PC-9 (cell line): ENCODE results near the gene UTP15. TPM values are rescaled to one million over a fixed set of nuclear protein-coding genes. Genes with fewer than 3 reads are reported as not detected.

Experiments
- BruUV-seq: library from RNA; stranded (reverse); fragments of 400-500 nt; replicated peaks from 2 replicates; lab custom pipeline; 2021; lab: Mats Ljungman, UMichigan
- CTCF ChIA-PET: fragments of 300-600 bp; sonication (Branson Sonifier 250); formaldehyde crosslinking; loops from one replicate; lab custom pipeline; 2022; ENCODE audit warnings: antibody characterized with exemption; lab: Charles Lee
- POLR2A ChIA-PET: fragments of 300-600 bp; sonication (Branson Sonifier 250); formaldehyde crosslinking; loops from one replicate; lab custom pipeline; 2022; ENCODE audit warnings: antibody characterized with exemption; ENCODE audit not compliant: unreplicated experiment; lab: Charles Lee
- DNase-seq, 2 experiments: peaks; one replicate each; pipeline versions ENCODE4 v3.0.0 to v3.0.0-alpha.2; 2015 to 2022; ENCODE audit warnings: mixed read lengths in 1 of 2
- H2AFZ ChIP-seq: fragments of 200-600 bp; sonication (generic); 2 replicates; pipeline ENCODE4 v1.8.1; 2017; ENCODE audit warnings: antibody characterized with exemption
- H3F3A ChIP-seq: fragments of 200-600 bp; sonication (generic); 2 replicates; pipeline ENCODE4 v1.8.1; 2017; ENCODE audit warnings: antibody characterized with exemption, mild to moderate bottlenecking, low read depth; ENCODE audit not compliant: insufficient read depth
- H3K27ac ChIP-seq: fragments of 200-600 bp; sonication (generic); 2 replicates; pipeline ENCODE4 v1.6.1; 2016; ENCODE audit warnings: mixed run types
- H3K27me3 ChIP-seq: fragments of 200-600 bp; sonication (generic); 2 replicates; pipeline ENCODE4 v1.6.1; 2016; ENCODE audit warnings: low read depth, mixed run types; ENCODE audit not compliant: insufficient read depth
- H3K36me3 ChIP-seq: fragments of 200-600 bp; sonication (generic); 2 replicates; pipeline ENCODE4 v1.6.1; 2016; ENCODE audit warnings: low read depth, mixed run types
- H3K4me1 ChIP-seq: fragments of 200-600 bp; sonication (generic); replicated peaks from 2 replicates; pipeline ENCODE4 v1.6.1; 2016; ENCODE audit warnings: mixed run types; ENCODE audit not compliant: insufficient read depth
- H3K4me2 ChIP-seq: fragments of 200-600 bp; sonication (generic); 2 replicates; pipeline ENCODE4 v1.6.1; 2017; ENCODE audit warnings: mixed run types
- H3K4me3 ChIP-seq: fragments of 200-600 bp; sonication (generic); 2 replicates; pipeline ENCODE4 v1.6.1; 2016; ENCODE audit warnings: mixed run types
- H3K79me2 ChIP-seq: fragments of 200-600 bp; sonication (generic); 2 replicates; pipeline ENCODE4 v1.6.1; 2017; ENCODE audit warnings: low read depth, mixed run types
- H3K9me2 ChIP-seq: fragments of 200-600 bp; sonication (generic); 2 replicates; pipeline ENCODE4 v1.8.1; 2017; ENCODE audit warnings: mild to moderate bottlenecking; ENCODE audit not compliant: insufficient read depth
- H3K9me3 ChIP-seq: fragments of 200-600 bp; sonication (generic); 2 replicates; pipeline ENCODE4 v1.8.1; 2016; ENCODE audit warnings: low read depth; ENCODE audit not compliant: insufficient read depth
- H4K20me1 ChIP-seq: fragments of 200-600 bp; sonication (generic); 2 replicates; pipeline ENCODE4 v1.8.1; 2017; ENCODE audit not compliant: insufficient read depth
- EZH2 ChIP-seq: fragments of 200-600 bp; sonication (generic); IDR thresholded peaks from 2 replicates; pipeline ENCODE4 v1.8.0; 2017; ENCODE audit warnings: antibody characterized with exemption, low read depth
- intact Hi-C: fragments of 100-400 bp; cut with micrococcal nuclease; formaldehyde crosslinking; loops from one replicate; pipeline ENCODE4 v1.10.0; 2022; ENCODE audit not compliant: unreplicated experiment
- total RNA-seq: library from RNA; stranded (reverse); gene quantifications from 2 replicates; pipeline ENCODE4 v1.2.3, GENCODE V29; 2021
- TF ChIP-seq, protein P1 (sequence below): fragments of 200-600 bp; sonication (generic); conservative IDR thresholded peaks from 2 replicates; pipeline ENCODE4 v1.6.1; 2017; ENCODE audit warnings: mixed run types, antibody characterized with exemption, mild to moderate bottlenecking, moderate library complexity

Gene UTP15
- total RNA-seq, 1 experiment from 2014 or later, result 19.4 TPM

DNA sequence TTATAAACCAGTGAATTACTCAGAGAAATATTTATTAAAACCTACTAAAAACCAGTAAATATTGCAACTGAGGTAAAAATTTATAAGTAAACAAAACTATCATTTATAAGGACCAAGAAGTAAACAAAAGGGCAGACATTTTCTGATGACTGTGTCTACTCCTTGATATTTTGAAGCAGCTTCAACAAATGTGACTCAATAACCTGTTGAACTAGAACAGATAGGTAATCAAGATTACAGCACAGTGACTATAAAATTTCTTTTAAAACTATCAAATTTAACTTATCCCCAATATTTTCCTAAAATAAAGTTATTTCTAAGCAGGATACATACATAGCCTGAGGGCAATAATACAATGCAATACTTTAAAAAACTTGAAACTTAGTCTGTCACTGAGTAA is 12.9 kb upstream of the UTP15 start:
- Histone ChIP-seq H3K9me3 (no peaks in the 10 kb centered on the region), H3K27ac (no peak overlapping the region; the same call in 1 of the 2 replicates), H3K4me3 (no peak overlapping the region), H2AFZ (no peak overlapping the region), H4K20me1 (no peaks in the 10 kb centered on the region), H3K4me2 (no peak overlapping the region), H3K36me3 (no peaks in the 10 kb centered on the region), H3K4me1 (no peaks in the 10 kb centered on the region), H3K27me3 (no peaks in the 10 kb centered on the region), H3K9me2 (no peaks in the 10 kb centered on the region), H3F3A (no peaks in the 10 kb centered on the region; the same call in 1 of the 2 replicates), H3K79me2 (no peaks in the 10 kb centered on the region)
- CTCF ChIA-PET, result no interaction called here
- DNase-seq, result no peak
- POLR2A ChIA-PET, result no interaction called here
- no TSS peak for BruUV-seq
- intact Hi-C loops, result no loop called here
- TF ChIP-seq EZH2, result no peak
- TF ChIP-seq, protein P1, sequence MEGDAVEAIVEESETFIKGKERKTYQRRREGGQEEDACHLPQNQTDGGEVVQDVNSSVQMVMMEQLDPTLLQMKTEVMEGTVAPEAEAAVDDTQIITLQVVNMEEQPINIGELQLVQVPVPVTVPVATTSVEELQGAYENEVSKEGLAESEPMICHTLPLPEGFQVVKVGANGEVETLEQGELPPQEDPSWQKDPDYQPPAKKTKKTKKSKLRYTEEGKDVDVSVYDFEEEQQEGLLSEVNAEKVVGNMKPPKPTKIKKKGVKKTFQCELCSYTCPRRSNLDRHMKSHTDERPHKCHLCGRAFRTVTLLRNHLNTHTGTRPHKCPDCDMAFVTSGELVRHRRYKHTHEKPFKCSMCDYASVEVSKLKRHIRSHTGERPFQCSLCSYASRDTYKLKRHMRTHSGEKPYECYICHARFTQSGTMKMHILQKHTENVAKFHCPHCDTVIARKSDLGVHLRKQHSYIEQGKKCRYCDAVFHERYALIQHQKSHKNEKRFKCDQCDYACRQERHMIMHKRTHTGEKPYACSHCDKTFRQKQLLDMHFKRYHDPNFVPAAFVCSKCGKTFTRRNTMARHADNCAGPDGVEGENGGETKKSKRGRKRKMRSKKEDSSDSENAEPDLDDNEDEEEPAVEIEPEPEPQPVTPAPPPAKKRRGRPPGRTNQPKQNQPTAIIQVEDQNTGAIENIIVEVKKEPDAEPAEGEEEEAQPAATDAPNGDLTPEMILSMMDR, result no peak

DNA sequence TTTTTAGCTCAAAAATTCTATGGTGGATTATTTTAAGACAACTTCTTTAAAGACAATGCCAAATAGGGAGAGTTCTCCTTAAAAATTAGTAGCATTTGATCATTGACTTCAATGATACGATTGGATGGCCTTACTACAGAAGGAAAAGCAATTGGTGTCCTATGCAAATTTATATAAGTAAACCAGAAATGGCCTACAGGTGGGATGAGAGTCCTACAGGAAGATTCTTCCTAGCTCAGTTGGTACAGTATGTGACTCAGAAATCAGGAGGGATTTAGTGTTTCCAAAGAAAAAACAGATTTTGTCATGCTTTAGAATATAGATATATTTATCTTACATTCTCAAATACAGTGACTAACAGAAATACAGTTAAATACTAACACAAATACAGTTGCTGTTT is 6.6 kb upstream of the UTP15 start:
- no peak overlapping the region for H3K4me3 ChIP-seq
- H3F3A ChIP-seq, result peaks cover 8% of the 10 kb centered on the region; the same call in 1 of the 2 replicates
- peaks cover 8% of the 10 kb centered on the region for H3K79me2 ChIP-seq
- no peak overlapping the region for H3K27ac ChIP-seq
- ChIA-PET CTCF (interaction anchor here (0.6 kb wide), 1 partner anchor 661 kb away, joined by 8 read pairs; no protein-coding TSS in a partner anchor), POLR2A (no interaction called here)
- H2AFZ ChIP-seq, result no peak overlapping the region
- peaks cover 3% of the 10 kb centered on the region for H3K4me1 ChIP-seq
- intact Hi-C loops, result loop anchor here (1.0 kb wide), 1 partner anchor 233 kb away; no protein-coding TSS in a partner anchor
- no TSS peak for BruUV-seq
- no peak overlapping the region for H3K4me2 ChIP-seq
- H4K20me1 ChIP-seq, result no peaks in the 10 kb centered on the region
- DNase-seq, result no peak
- H3K27me3 ChIP-seq, result no peaks in the 10 kb centered on the region
- H3K9me2 ChIP-seq, result no peaks in the 10 kb centered on the region
- H3K36me3 ChIP-seq, result 0 out of 2 replicates have a peak, but pooled peaks cover 6% of the 10 kb centered on the region
- no peaks in the 10 kb centered on the region for H3K9me3 ChIP-seq
- TF ChIP-seq, protein P1, result 0 out of 2 replicates have a peak, but pooled peaks have one; percentile 24
- no peak for TF ChIP-seq EZH2

DNA sequence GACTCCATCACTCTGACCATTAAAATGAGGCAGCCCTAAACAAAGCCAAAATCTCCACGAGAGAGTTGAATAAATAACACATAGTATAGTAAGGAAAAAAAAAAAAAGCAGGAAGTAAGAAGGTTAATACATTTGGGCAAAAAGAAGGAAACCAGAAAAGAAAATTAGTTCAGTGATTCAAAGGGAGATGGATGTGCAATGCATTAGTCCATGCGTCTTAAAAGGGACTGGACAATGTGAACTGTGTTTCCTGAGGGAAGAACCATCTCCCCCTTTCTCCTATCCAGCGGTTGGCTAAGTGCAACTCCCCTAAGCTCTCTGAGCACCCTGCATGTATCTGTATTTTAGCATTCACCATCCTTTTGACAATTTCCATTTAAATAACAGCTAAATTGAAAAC is 1.5 kb upstream of the UTP15 start:
- H3K4me3 ChIP-seq, result peak overlapping the region; percentile 90

More for the DNA sequence above, 1.5 kb upstream of the UTP15 start:
- no peak for DNase-seq
- intact Hi-C loops, result loop anchor here (2.0 kb wide), 2 partner anchors 23 to 45 kb away; no protein-coding TSS in a partner anchor
- H3K4me2 ChIP-seq, result peak overlapping the region; percentile 98
- POLR2A ChIA-PET, result interaction anchor here (0.6 kb wide), 1 partner anchor 259 kb away, joined by 6 read pairs; no protein-coding TSS in a partner anchor
- H3K79me2 ChIP-seq, result peaks cover 54% of the 10 kb centered on the region
- H3K4me1 ChIP-seq, result peaks cover 23% of the 10 kb centered on the region
- H3K9me2 ChIP-seq, result no peaks in the 10 kb centered on the region
- H3F3A ChIP-seq, result peaks cover 8% of the 10 kb centered on the region
- peaks cover 10% of the 10 kb centered on the region; the same call in 1 of the 2 replicates for H3K36me3 ChIP-seq
- peak overlapping the region; percentile 88; the same call in 1 of the 2 replicates for H2AFZ ChIP-seq
- TF ChIP-seq, protein P1, result no peak
- TF ChIP-seq EZH2, result no peak
- H3K9me3 ChIP-seq, result no peaks in the 10 kb centered on the region
- no peaks in the 10 kb centered on the region for H4K20me1 ChIP-seq
- no TSS peak for BruUV-seq
- no peaks in the 10 kb centered on the region for H3K27me3 ChIP-seq
- no peak overlapping the region for H3K27ac ChIP-seq
- CTCF ChIA-PET, result interaction anchor here (1.0 kb wide), 1 partner anchor 22 kb away, joined by 3 read pairs; no protein-coding TSS in a partner anchor
